ENCODE results near the gene LTV1. TPM values are rescaled to one million over a fixed set of nuclear protein-coding genes. Genes with fewer than 3 reads are reported as not detected.
"Not testable (repeated sequence)": the region's sequence is repeated elsewhere in the genome, so short reads cannot be mapped to it uniquely, and the experiment has no call there.

The LTV1 gene, protein sequence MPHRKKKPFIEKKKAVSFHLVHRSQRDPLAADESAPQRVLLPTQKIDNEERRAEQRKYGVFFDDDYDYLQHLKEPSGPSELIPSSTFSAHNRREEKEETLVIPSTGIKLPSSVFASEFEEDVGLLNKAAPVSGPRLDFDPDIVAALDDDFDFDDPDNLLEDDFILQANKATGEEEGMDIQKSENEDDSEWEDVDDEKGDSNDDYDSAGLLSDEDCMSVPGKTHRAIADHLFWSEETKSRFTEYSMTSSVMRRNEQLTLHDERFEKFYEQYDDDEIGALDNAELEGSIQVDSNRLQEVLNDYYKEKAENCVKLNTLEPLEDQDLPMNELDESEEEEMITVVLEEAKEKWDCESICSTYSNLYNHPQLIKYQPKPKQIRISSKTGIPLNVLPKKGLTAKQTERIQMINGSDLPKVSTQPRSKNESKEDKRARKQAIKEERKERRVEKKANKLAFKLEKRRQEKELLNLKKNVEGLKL
- total RNA-seq = 10 to 100 TPM; 14.0 to 20.6 TPM
- polyA plus RNA-seq (ENCODE audit: insufficient read length in 2 of 2) = 10 to 100 TPM; 23.1 to 25.5 TPM
- long read RNA-seq, donor 1, partial matches to known transcripts = 8 of 11 reads
- long read RNA-seq, donor 1, other reads (novel, unspliced or antisense) = 0 of 11 reads
- long read RNA-seq, donor 2, partial matches to known transcripts = 0 of 1 reads
- long read RNA-seq, donor 2, other reads (novel, unspliced or antisense) = 0 of 1 reads
- long read RNA-seq, donor 3 = 0 reads
- long read RNA-seq, donor 4, partial matches to known transcripts = 0 of 4 reads
- long read RNA-seq, donor 4, other reads (novel, unspliced or antisense) = 0 of 4 reads

DNA sequence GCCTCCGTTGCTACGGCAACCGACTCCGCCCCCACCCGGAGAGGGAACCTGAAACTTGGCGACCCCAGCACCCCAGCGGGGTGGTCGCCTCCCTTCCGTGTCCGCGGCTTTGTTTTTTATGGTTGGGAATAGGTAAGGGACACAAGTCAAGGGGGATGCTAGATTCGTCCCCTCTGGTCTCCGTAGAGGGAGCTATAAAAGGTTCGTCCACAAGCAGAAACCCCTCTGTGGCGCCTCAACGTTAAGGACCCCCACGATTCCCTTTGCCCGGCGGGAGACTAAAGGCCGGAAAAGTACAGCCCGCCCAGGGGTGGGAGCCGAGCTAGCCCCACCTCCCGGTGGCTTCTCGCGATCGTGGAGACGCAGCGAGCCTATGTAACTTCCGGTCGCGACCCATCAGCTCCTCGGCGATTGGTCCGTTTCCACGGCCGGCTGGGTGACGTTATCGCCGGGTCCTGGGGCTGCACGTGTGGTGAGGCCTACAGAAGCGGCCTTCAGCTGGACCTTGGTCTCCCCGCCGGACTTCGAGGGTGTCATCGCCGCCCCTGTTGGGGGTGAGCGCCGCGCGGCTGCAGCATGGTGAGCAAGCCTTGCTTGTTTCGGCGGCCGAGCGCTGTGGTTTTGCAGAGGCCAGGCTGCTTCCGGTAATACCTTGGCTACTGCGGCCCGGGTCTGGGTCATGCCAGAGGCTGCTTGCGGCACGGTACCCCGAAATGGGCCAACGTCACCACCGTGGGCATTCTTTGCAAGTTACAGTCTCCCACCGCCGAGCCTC is at the start of gene LTV1:
LTV1 (plus strand) TSS at position 437 of the 775 bp plus-strand sequence; CDS start at position 577, 140 bp downstream.
- DNase-seq (ENCODE audit: low read depth in 4 of 6, low spot score in 6 of 6) = peak; percentile 93 to 99 (median 96)
- 0% methylated on average over 64 of the region's 64 CpGs for WGBS (ENCODE audit: insufficient coverage)
- Histone ChIP-seq H3K4me3 (ENCODE audit: low read depth, low read length) (peak within 1 kb of the TSS; percentile 85), H3K4me1 (ENCODE audit: control insufficient read depth, insufficient read depth, low read length) (peaks cover 3% of the 10 kb centered on the region), H3K36me3 (ENCODE audit: control insufficient read depth, insufficient read depth, low read length) (peaks cover 19% of the 10 kb centered on the region), H3K27me3 (ENCODE audit: control insufficient read depth, insufficient read depth, low read length) (no peaks in the 10 kb centered on the region), H3K9me3 (ENCODE audit: control insufficient read depth, insufficient read depth, low read length) (no peaks in the 10 kb centered on the region), H3K27ac (ENCODE audit: low read depth, low read length) (peak within 1 kb of the TSS; percentile 97)

DNA sequence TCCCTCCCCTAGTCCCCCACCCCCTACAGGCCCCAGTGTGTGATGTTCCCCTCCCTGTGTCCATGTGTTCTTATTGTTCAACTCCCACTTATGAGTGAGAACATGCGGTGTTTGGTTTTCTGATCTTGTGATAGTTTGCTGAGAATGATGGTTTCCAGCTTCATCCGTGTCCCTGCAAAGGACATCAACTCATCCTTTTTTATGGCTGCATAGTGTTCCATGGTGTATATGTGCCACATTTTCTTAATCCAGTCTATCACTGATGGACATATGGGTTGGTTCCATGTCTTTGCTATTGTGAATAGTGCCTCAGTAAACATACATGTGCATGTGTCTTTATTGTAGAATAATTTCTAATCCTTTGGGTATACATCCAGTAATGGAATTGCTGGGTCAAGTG is 46.6 kb upstream of the LTV1 start:
- DNase-seq (ENCODE audit: low read depth in 4 of 6, low spot score in 6 of 6); H3K27me3 ChIP-seq (ENCODE audit: control insufficient read depth, insufficient read depth, low read length); H3K4me3 ChIP-seq (ENCODE audit: low read depth, low read length): not testable (repeated sequence)

DNA sequence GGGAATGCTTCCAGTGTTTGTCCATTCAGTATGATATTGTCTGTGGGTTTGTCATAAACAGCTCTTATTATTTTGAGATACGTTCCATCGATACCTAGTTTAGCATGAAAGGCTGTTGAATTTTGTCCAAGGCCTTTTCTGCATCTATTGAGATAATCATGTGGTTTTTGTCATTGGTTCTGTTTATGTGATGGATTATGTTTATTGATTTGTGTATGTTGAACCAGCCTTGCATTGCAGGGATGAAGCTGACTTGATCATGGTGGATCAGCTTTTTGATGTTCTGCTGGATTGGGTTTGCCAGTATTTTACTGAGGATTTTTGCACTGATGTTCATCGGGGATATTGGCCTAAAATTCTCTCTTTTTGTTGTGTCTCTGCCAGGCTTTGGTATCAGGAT is 44.7 kb upstream of the LTV1 start:
- no CpG with 5 or more reads among the region's 3 CpGs for WGBS (ENCODE audit: insufficient coverage)

More for the DNA sequence above, 46.6 kb upstream of the LTV1 start:
- H3K4me1 ChIP-seq (ENCODE audit: control insufficient read depth, insufficient read depth, low read length); H3K9me3 ChIP-seq (ENCODE audit: control insufficient read depth, insufficient read depth, low read length); H3K36me3 ChIP-seq (ENCODE audit: control insufficient read depth, insufficient read depth, low read length); H3K27ac ChIP-seq (ENCODE audit: low read depth, low read length): not testable (repeated sequence)
- no CpG with 5 or more reads among the region's 2 CpGs for WGBS (ENCODE audit: insufficient coverage)

DNA sequence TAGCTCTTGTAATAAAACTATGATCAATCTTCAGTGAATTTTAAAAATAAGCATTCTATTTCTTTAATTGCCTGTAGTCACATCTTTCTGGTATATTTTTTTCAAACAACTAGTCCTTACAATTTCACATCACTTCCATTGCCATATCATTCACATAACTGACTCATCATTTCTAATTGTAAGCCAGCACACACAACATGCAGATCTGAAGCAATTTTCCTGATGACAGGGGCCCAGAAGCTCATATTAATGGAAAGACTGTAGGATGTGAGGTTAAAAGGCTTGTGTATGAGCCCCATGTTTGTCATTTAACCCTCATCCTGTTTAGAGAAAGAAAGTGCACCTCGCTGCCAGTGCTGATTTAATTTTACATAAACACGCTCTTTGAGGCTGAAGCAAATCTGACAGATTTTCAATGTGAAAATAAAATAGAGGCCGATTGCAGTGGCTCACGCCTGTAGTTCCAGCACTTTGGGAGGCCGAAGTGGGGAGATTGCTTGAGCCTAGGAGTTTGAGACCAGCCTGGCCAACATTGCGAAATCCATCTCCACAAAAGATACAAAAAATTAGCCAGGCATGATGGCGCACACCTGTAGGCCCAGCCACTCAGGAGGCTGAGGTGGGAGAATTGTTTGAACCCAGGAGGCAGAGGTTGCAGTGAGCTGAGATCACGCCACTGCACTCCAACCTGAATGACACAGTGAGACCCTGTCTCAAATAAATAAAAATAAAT is 40.1 kb upstream of the LTV1 start:
- 100% methylated on average over 1 of the region's 8 CpGs for WGBS (ENCODE audit: insufficient coverage)
- DNase-seq (ENCODE audit: low read depth in 4 of 6, low spot score in 6 of 6) = peak in 1 of 6 donors; percentile 20

More for the DNA sequence above, 44.7 kb upstream of the LTV1 start:
- not testable (repeated sequence) for H3K9me3 ChIP-seq (ENCODE audit: control insufficient read depth, insufficient read depth, low read length); H3K27me3 ChIP-seq (ENCODE audit: control insufficient read depth, insufficient read depth, low read length); H3K27ac ChIP-seq (ENCODE audit: low read depth, low read length); DNase-seq (ENCODE audit: low read depth in 4 of 6, low spot score in 6 of 6); H3K36me3 ChIP-seq (ENCODE audit: control insufficient read depth, insufficient read depth, low read length); H3K4me1 ChIP-seq (ENCODE audit: control insufficient read depth, insufficient read depth, low read length); H3K4me3 ChIP-seq (ENCODE audit: low read depth, low read length)

DNA sequence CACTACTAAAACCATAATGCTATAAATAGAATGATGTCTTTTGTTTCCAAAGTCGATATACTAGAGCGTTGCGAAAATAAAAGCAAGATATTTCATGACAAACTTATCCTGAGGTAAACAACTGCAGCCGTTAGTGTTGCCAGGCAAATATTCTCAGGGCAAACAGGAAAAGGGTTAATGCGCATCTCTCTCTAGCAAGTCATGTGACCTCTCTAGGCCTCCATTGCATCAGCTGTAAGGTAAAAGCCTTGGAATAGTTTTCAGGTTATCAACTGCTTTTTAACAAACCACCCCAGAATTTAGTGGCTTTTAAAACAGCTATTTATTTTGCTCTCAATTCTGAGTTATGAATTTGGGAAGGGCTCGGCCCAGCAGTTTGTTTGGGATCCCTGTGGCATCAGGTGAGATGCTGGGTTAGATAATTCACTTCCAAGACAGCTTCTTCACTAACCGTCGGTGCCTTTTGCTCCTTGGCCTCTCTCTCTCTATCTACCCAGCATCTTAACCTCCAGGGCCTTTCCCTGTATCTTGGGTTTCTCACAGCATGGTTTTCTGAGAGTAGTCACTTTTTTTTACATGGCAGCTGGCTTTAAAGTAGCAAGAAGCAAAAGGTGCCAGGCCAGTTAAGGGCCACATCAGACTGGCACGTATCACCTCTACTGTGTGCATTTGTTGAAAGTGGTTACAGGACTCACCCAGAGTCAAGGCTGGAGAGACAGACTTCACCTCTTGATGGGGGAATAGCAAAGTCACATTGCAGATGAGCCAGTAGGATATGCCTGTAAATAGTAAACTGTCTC is 39.2 kb upstream of the LTV1 start:
- Histone ChIP-seq H3K4me1 (ENCODE audit: control insufficient read depth, insufficient read depth, low read length) (no peaks in the 10 kb centered on the region), H3K9me3 (ENCODE audit: control insufficient read depth, insufficient read depth, low read length) (peaks cover 2% of the 10 kb centered on the region), H3K4me3 (ENCODE audit: low read depth, low read length) (no peak overlapping the region), H3K27me3 (ENCODE audit: control insufficient read depth, insufficient read depth, low read length) (no peaks in the 10 kb centered on the region), H3K27ac (ENCODE audit: low read depth, low read length) (no peak overlapping the region), H3K36me3 (ENCODE audit: control insufficient read depth, insufficient read depth, low read length) (no peaks in the 10 kb centered on the region)
- WGBS (ENCODE audit: insufficient coverage) = 75% methylated on average over 2 of the region's 9 CpGs
- no peak for DNase-seq (ENCODE audit: low read depth in 4 of 6, low spot score in 6 of 6)

More for the DNA sequence above, 40.1 kb upstream of the LTV1 start:
- H3K4me1 ChIP-seq (ENCODE audit: control insufficient read depth, insufficient read depth, low read length) = no peaks in the 10 kb centered on the region
- H3K4me3 ChIP-seq (ENCODE audit: low read depth, low read length) = no peak overlapping the region
- no peaks in the 10 kb centered on the region for H3K36me3 ChIP-seq (ENCODE audit: control insufficient read depth, insufficient read depth, low read length)
- peaks cover 2% of the 10 kb centered on the region for H3K9me3 ChIP-seq (ENCODE audit: control insufficient read depth, insufficient read depth, low read length)
- H3K27ac ChIP-seq (ENCODE audit: low read depth, low read length) = no peak overlapping the region
- no peaks in the 10 kb centered on the region for H3K27me3 ChIP-seq (ENCODE audit: control insufficient read depth, insufficient read depth, low read length)

DNA sequence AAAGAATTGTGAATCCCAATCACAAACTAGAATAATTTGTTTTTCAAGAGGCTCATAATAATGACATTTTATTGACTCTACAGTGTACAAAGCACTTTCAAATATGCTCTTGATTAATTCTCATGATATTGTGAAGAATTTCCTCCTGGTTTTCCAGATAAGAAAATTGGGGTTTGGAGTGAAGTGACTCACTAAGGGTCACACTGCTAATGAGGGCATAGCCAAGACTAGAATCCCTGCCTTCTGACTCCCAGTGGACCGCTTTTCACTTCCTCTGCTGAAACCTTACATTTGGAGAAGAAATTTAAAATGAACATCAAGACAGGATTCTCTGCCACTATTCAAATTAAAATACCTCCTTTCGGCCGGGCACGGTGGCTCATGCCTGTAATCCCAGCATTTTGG is 38.3 kb upstream of the LTV1 start:
- no peaks in the 10 kb centered on the region for H3K36me3 ChIP-seq (ENCODE audit: control insufficient read depth, insufficient read depth, low read length)
- WGBS (ENCODE audit: insufficient coverage) = no CpG with 5 or more reads among the region's 4 CpGs

DNA sequence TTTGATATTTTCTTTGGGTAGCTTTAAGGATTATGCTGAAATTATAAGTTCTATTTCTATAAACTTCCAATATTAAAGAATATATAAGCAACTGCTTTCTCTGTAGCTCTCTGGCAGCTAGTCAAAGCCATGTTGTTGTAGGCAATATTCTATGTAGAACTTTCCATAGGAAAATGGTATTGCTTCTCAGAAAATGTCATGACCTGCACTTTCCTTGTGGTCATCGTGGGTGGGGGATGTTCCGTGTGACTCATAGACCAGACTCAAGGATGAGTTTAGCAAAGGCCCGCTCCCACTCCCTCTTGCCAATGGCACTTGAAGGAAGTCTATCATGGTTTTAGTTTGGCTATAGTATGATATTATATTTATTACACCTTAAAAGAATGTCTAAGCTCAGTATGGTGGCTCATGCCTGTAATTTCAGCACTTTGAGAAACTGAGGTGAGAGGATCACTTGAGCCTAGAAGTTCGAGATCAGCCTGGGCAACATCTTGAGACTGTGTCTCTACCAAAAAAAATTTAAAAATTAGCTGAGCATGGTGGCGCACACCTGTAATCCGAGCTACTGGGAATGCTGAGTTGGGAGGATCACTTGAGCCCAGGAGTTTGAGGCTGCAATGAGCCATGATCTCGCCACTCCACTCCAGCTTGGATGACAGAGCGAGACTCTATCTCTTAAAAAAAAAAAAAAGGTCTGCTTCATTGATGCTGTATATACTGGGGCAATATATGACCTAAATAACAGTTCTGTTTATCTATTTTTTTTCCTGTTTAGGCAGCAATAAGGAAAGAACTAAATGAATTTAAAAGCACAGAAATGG is 36.6 kb upstream of the LTV1 start:
- Histone ChIP-seq H3K27me3 (ENCODE audit: control insufficient read depth, insufficient read depth, low read length) (no peaks in the 10 kb centered on the region), H3K27ac (ENCODE audit: low read depth, low read length) (no peak overlapping the region), H3K4me1 (ENCODE audit: control insufficient read depth, insufficient read depth, low read length) (no peaks in the 10 kb centered on the region), H3K4me3 (ENCODE audit: low read depth, low read length) (no peak overlapping the region), H3K36me3 (ENCODE audit: control insufficient read depth, insufficient read depth, low read length) (no peaks in the 10 kb centered on the region), H3K9me3 (ENCODE audit: control insufficient read depth, insufficient read depth, low read length) (no peaks in the 10 kb centered on the region)
- 96% methylated on average over 5 of the region's 8 CpGs for WGBS (ENCODE audit: insufficient coverage)
- DNase-seq (ENCODE audit: low read depth in 4 of 6, low spot score in 6 of 6) = no peak

More for the DNA sequence above, 38.3 kb upstream of the LTV1 start:
- DNase-seq (ENCODE audit: low read depth in 4 of 6, low spot score in 6 of 6) = no peak
- Histone ChIP-seq H3K4me1 (ENCODE audit: control insufficient read depth, insufficient read depth, low read length) (no peaks in the 10 kb centered on the region), H3K27me3 (ENCODE audit: control insufficient read depth, insufficient read depth, low read length) (no peaks in the 10 kb centered on the region), H3K4me3 (ENCODE audit: low read depth, low read length) (no peak overlapping the region), H3K9me3 (ENCODE audit: control insufficient read depth, insufficient read depth, low read length) (no peaks in the 10 kb centered on the region), H3K27ac (ENCODE audit: low read depth, low read length) (no peak overlapping the region)
